Measurements from ENCODE around the gene SPSB4.
"Not testable (repeated sequence)": the region's sequence is repeated elsewhere in the genome, so short reads cannot be mapped to it uniquely, and the experiment has no call there.

SPSB4 gene

GRCh38 chr3:141050576-141051442 lies at the start of gene SPSB4:
Gene SPSB4 (plus strand): TSS chr3:141051347. CDS start chr3:141066105, 14,758 bp downstream.
- DNase-seq, result no peak

GRCh38 chr3:141006344-141006743 lies 44.8 kb upstream of the SPSB4 start:
- no peak for DNase-seq

- no peak for DNase-seq
Measured at GRCh38 chr3:141009496-141009895, 41.7 kb upstream of the SPSB4 start.

- no peak for DNase-seq
Measured at GRCh38 chr3:141011232-141011996, 39.7 kb upstream of the SPSB4 start.

GRCh38 chr3:141011997-141012262 lies 39.2 kb upstream of the SPSB4 start:
- no peak for DNase-seq

- no peak for DNase-seq
Measured at GRCh38 chr3:141012571-141012970, 38.6 kb upstream of the SPSB4 start.

GRCh38 chr3:141015481-141015880 lies 35.7 kb upstream of the SPSB4 start:
- no peak for DNase-seq

- DNase-seq, result not testable (repeated sequence)
Measured at GRCh38 chr3:141017366-141018322, 33.5 kb upstream of the SPSB4 start.

- DNase-seq, result no peak
Measured at GRCh38 chr3:141019244-141019643, 31.9 kb upstream of the SPSB4 start.

- DNase-seq, result no peak
Measured at GRCh38 chr3:141020143-141020830, 30.9 kb upstream of the SPSB4 start.

GRCh38 chr3:141021261-141021660 lies 29.9 kb upstream of the SPSB4 start:
- no peak for DNase-seq

GRCh38 chr3:141030296-141030695 lies 20.9 kb upstream of the SPSB4 start:
- no peak for DNase-seq

GRCh38 chr3:141039589-141039988 lies 11.6 kb upstream of the SPSB4 start:
- no peak for DNase-seq

GRCh38 chr3:141044695-141045641 lies 6.2 kb upstream of the SPSB4 start:
- DNase-seq, result no peak

- no peak for DNase-seq
Measured at GRCh38 chr3:141045849-141046248, 5.3 kb upstream of the SPSB4 start.

- no peak for DNase-seq
Measured at GRCh38 chr3:141047168-141047567, 4.0 kb upstream of the SPSB4 start.

- no peak for DNase-seq
Measured at GRCh38 chr3:141049681-141050080, 1.5 kb upstream of the SPSB4 start.

GRCh38 chr3:141051443-141052200 lies 475 bp downstream of the SPSB4 start:
- DNase-seq, result no peak

- DNase-seq, result no peak
Measured at GRCh38 chr3:141052201-141053069, 1.3 kb downstream of the SPSB4 start.

- no peak for DNase-seq
Measured at GRCh38 chr3:141055136-141055535, 4.0 kb downstream of the SPSB4 start.

All from NCI-H2081 treated with DMSO at 0.1 percent for 48 hours (cell line).